Progenitor cell of endocrine pancreas (in vitro differentiated cells): ENCODE data around the gene OR2J1. TPM values are rescaled to one million over a fixed set of nuclear protein-coding genes. Genes with fewer than 3 reads are reported as not detected.
A peak's percentile ranks its signal among the peaks of the same experiment; 100 is the strongest.

Experiments
- DNase-seq: peaks from one replicate; pipeline ENCODE4 v3.0.0; 2021; ENCODE audit warnings: low spot score; ENCODE audit not compliant: unreplicated experiment
- H3K27ac Mint-ChIP-seq: 2 replicates; pipeline ENCODE4 v1.8.0; 2021; ENCODE audit warnings: mild to moderate bottlenecking, moderate library complexity, mixed read lengths
- H3K27me3 Mint-ChIP-seq: 2 replicates; pipeline ENCODE4 v1.8.0; 2021; ENCODE audit warnings: mixed read lengths
- H3K36me3 Mint-ChIP-seq: 2 replicates; pipeline ENCODE4 v1.8.0; 2022; ENCODE audit warnings: mixed read lengths; ENCODE audit not compliant: insufficient read depth
- H3K4me1 Mint-ChIP-seq: 2 replicates; pipeline ENCODE4 v1.8.0; 2021; ENCODE audit warnings: low read depth, mixed read lengths
- H3K4me3 Mint-ChIP-seq: 2 replicates; pipeline ENCODE4 v1.8.0; 2021; ENCODE audit warnings: low read depth, mild to moderate bottlenecking, moderate library complexity, mixed read lengths
- H3K9me3 Mint-ChIP-seq: 2 replicates; pipeline ENCODE4 v1.8.0; 2021; ENCODE audit warnings: low read depth, mixed read lengths
- CTCF ChIP-seq: fragments of 200-600 bp; sonication (generic); IDR thresholded peaks from one replicate; pipeline ENCODE4 v1.5.0; 2021; ENCODE audit warnings: antibody characterized with exemption, mild to moderate bottlenecking; ENCODE audit not compliant: unreplicated experiment
- long read RNA-seq: library from polyadenylated mRNA; unstranded; transcript quantifications from one replicate; pipeline ENCODE4 v2.0.0, GENCODE V29; 2020
- total RNA-seq: library from RNA; stranded (reverse); gene quantifications from 2 replicates; pipeline ENCODE4 v1.2.1, GENCODE V29; 2021

Gene OR2J1
- total RNA-seq = not detected in 2 replicates
- long read RNA-seq = 0 reads

GRCh38 chr6:29099190-29099589 is at the start of gene OR2J1:
OR2J1 (plus strand) TSS chr6:29099490; CDS start chr6:29100943, 1,453 bp downstream.
- Mint-ChIP-seq H3K4me3 (no peak within 1 kb of the TSS), H3K4me1 (no peaks in the 10 kb centered on the region), H3K36me3 (no peaks in the 10 kb centered on the region), H3K9me3 (no peaks in the 10 kb centered on the region), H3K27me3 (peaks cover 18% of the 10 kb centered on the region), H3K27ac (no peak within 1 kb of the TSS)
- TF ChIP-seq CTCF = no peak
- no peak for DNase-seq

- Mint-ChIP-seq H3K4me1 (no peaks in the 10 kb centered on the region), H3K27me3 (peaks cover 15% of the 10 kb centered on the region), H3K36me3 (no peaks in the 10 kb centered on the region), H3K27ac (no peak overlapping the region), H3K4me3 (no peak overlapping the region), H3K9me3 (peaks cover 13% of the 10 kb centered on the region)
- DNase-seq = no peak
- no peak for TF ChIP-seq CTCF
Observed at GRCh38 chr6:29051680-29052079, 47.6 kb upstream of the OR2J1 start.

GRCh38 chr6:29071831-29072723 is 27.2 kb upstream of the OR2J1 start:
- Mint-ChIP-seq H3K9me3 (peaks cover 3% of the 10 kb centered on the region), H3K27ac (no peak overlapping the region), H3K4me3 (no peak overlapping the region), H3K27me3 (peaks cover 10% of the 10 kb centered on the region), H3K4me1 (no peaks in the 10 kb centered on the region), H3K36me3 (no peaks in the 10 kb centered on the region)
- no peak for DNase-seq
- TF ChIP-seq CTCF = peak; percentile 81

GRCh38 chr6:29079203-29079602 is 20.1 kb upstream of the OR2J1 start:
- DNase-seq = no peak
- Mint-ChIP-seq H3K27ac (no peak overlapping the region), H3K36me3 (no peaks in the 10 kb centered on the region), H3K9me3 (no peaks in the 10 kb centered on the region), H3K4me3 (no peak overlapping the region), H3K27me3 (peaks cover 5% of the 10 kb centered on the region), H3K4me1 (no peaks in the 10 kb centered on the region)
- TF ChIP-seq CTCF = no peak

GRCh38 chr6:29081312-29081711 is 18.0 kb upstream of the OR2J1 start:
- Mint-ChIP-seq H3K4me3 (no peak overlapping the region), H3K9me3 (no peaks in the 10 kb centered on the region), H3K27me3 (no peaks in the 10 kb centered on the region), H3K4me1 (no peaks in the 10 kb centered on the region), H3K27ac (no peak overlapping the region), H3K36me3 (no peaks in the 10 kb centered on the region)
- TF ChIP-seq CTCF = no peak
- no peak for DNase-seq
